NCI-H510A treated with DMSO at 0.1 percent for 48 hours (cell line): ENCODE data around the gene RTN3.
"Not testable (repeated sequence)": the region's sequence is repeated elsewhere in the genome, so short reads cannot be mapped to it uniquely, and the experiment has no call there.

Experiments
- DNase-seq: peaks from one replicate; lab custom pipeline; 2025; lab: John Stamatoyannopoulos, UW

The RTN3 gene

GRCh38 chr11:63682066-63683021 is 1.0 kb downstream of the RTN3 start:
- DNase-seq = peak; percentile 26

DNA sequence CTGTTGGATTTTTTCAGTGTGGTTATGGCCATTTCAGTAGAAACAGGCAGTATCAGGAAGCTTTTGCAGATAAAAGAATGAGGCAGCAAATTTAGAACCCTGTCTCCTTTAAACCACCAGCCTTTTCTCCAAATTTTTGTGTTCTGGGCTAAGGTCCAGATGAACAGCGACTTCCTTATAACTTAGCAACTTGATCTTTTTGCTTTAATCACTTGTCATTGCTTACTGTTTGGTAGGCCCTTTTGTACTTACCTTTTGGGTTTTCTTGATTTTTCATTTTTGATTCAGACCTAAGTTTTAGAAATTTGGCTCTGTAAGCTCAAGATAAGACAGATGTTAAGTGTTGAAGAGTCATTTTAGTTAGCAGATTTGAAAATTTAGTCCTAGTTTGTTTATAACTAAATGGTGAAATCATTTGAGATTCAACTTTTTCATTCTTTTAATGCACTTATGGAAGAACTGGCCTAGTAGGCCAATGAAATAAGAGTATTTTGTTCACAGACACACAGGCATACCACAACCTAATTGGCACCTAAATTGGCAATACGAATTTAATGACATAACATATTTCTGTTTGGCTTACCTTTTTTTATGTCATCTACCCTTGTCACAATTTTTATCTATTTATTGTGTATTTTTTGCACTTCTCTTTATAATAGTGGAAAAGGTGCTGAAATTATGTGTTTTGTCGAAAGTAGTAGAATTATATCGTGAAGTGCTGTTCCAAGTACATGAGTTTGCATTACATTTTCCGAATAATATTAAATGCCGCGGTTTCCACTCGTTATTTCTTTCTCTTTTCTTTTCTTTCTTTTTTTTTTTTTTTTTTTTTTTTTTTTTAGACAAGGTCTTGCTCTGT is 2.1 kb downstream of the RTN3 start:
- DNase-seq = no peak

GRCh38 chr11:63685158-63685721 is 3.9 kb downstream of the RTN3 start:
- not testable (repeated sequence) for DNase-seq

DNA sequence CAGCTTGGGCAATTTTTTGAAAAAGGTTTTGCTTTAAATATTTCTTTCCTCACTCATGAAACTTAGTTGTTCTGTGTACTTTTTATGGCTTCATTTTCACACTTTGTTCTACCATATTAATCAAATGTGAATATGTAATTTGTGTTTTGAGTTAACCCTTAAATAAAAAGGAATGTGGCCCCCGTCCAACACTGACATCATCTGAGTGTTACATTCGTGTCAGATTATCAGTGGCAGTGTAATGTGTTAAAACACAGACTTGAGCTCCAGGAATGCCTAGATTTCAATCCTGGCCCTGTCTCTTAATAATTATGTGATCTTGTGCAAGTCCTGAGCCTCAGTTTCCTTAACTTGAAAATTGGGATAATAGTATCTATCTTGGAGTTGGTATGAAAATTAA is 5.6 kb downstream of the RTN3 start:
- DNase-seq = no peak

DNA sequence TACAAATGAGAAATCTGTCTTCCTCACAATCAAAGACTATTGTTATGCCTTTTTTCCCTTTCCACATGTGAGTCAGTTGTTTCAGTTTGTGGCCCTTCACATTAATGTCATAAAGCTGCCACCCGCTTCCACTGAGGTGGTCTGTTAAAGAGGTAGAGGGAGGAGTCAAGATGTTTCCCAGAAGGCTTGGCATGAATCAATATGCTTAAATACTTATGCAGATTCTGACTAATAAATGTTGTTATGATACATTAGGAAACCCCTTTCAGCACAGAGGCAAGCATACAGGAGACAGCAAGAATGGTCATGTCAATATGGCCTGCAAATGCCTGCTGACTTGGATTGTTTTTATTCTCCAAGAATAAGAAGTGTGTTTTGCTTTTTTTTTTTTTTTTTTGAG is 6.5 kb downstream of the RTN3 start:
- DNase-seq = no peak

DNA sequence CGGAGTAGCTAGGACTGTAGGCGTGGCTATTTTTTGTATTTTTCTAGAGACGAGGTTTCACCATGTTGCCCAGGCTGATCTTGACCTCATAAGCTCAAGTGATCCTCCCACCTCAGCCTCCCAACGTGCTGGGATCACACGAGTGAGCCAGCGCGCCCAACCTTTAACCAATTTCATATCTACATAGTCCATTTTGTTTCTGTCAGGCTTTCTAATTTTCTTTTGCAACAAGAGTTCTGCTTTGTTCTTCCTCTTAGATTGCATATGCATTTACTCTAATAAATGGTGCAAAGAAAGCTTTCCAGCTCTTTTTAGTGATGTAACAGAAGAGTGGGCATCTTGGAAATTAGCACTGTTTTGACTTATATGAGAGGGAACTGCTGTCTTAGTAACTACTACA is 13.3 kb downstream of the RTN3 start:
- DNase-seq = no peak

GRCh38 chr11:63698976-63699733 is 17.9 kb downstream of the RTN3 start:
- no peak for DNase-seq

DNA sequence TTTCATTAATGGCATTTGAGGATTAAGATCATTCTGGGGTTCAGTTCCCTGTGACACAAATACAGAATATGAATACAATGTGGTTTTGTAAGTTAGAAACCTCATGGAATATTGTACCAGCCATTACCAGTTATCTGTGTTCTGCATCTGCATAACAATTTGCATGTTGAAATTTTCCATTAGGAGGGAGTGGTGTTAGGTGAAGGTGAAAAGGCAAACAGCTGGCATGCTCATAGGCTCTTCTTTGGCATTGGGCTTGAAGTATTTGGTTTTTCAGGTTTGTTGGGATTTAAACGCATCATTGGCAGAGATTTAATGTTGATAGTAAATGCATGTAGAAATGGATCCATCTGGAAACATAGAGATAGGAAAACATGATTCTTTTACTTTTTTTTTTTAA is 18.6 kb downstream of the RTN3 start:
- no peak for DNase-seq

DNA sequence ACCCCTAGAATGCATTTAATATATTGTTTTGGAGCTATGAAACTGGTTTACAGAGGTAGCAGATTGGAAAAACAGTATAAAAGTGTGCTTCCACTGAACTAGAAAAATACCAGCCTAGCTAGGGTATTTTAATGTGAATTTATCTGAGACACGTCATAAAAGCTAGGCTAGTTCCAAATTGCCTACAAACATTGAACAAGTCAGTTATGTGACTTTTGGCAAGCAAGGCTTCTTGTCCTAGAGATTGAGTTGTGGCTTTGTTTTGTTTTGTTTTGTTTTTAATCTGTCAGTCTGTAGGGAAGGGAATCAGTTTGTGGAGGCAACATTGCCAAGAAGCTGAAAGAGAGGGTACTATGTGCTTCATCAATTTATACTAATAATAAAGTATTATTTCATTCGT is 24.2 kb downstream of the RTN3 start:
- DNase-seq = no peak

DNA sequence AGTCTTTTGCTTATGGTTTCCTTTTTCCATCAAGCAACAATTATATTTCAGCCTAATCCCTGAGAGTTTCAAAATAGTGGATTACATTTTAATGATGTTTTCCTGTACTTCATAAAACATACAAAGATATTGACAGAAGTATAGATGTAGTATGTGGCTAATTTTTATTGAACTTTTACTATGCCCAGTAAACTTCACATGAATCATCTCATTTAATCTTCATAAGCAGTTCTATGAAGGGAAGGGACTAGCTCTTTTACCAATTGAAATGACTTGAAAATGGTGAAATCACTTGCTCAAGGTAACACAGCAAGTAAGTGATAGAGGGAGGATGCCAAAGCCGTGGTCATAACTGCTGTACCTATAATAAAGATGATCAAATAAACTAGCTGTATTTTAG is 27.5 kb downstream of the RTN3 start:
- no peak for DNase-seq

- DNase-seq = no peak
Observed at GRCh38 chr11:63709336-63709884, 28.1 kb downstream of the RTN3 start.

- no peak for DNase-seq
Observed at GRCh38 chr11:63710476-63711217, 29.3 kb downstream of the RTN3 start.

- DNase-seq = no peak
Observed at GRCh38 chr11:63711838-63712237, 30.5 kb downstream of the RTN3 start.

GRCh38 chr11:63713766-63714165 is 32.5 kb downstream of the RTN3 start:
- no peak for DNase-seq

- no peak for DNase-seq
Observed at GRCh38 chr11:63716046-63716445, 34.7 kb downstream of the RTN3 start.

DNA sequence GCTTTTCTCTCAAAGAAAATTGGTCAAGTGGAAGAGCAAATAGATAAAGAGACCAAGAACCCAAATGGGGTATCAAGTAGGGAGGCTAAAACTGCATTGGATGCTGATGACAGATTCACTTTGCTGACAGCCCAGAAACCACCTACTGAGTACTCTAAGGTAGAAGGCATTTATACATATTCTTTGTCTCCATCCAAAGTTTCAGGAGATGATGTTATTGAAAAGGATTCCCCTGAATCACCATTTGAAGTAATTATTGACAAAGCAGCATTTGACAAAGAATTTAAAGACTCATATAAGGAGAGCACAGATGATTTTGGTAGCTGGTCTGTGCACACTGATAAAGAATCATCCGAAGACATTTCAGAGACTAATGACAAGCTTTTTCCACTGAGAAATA is 37.7 kb downstream of the RTN3 start:
- DNase-seq = no peak

GRCh38 chr11:63719987-63720386 is 38.7 kb downstream of the RTN3 start:
- no peak for DNase-seq

DNA sequence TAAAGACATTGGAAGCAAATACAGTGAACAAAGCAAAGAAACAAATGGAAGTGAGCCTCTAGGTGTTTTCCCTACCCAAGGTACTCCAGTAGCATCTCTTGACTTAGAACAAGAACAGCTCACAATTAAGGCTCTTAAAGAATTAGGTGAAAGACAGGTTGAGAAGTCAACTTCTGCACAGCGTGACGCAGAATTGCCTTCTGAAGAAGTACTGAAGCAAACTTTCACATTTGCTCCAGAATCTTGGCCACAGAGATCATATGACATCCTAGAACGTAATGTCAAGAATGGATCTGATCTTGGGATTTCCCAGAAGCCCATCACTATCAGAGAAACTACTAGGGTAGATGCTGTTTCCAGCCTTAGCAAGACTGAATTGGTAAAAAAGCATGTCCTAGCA is 39.3 kb downstream of the RTN3 start:
- no peak for DNase-seq

DNA sequence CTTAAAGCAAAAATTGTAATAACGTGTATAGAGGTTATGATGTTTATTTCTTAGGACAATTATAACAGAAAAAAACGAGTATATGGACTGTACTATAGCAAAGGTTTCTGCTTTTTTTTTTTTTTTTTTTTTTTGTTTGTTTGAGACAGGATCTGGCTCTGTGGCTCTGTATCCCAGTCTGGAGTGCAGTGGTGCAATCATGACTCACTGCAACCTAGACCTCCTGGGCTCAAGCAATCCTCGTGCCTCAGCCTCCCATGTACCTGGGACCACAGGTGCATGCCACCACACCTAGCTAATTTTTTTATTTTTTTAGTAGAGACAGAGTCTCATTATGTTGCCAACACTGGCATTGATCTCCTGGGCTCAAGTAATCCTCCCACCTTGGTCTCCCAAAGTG is 48.0 kb downstream of the RTN3 start:
- no peak for DNase-seq

DNA sequence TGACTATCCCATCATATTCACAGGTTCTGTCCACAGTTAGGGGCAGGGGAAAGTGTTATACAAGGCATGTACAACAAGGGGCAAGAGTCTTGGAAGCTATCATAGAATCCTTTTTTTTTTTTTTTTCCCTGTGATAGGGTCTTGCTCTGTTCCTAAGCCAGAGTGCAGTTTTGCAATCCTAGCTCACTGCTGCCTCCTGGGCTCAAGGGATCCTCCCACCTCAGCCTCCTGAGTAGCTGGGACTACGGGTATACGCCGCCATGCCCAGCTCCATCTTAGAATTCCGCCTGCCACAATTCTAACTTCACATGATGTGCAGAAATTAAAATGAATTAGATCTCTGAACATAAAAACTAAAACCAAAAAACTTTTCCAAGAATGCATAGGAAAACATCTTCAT is 55.6 kb downstream of the RTN3 start:
- no peak for DNase-seq

DNA sequence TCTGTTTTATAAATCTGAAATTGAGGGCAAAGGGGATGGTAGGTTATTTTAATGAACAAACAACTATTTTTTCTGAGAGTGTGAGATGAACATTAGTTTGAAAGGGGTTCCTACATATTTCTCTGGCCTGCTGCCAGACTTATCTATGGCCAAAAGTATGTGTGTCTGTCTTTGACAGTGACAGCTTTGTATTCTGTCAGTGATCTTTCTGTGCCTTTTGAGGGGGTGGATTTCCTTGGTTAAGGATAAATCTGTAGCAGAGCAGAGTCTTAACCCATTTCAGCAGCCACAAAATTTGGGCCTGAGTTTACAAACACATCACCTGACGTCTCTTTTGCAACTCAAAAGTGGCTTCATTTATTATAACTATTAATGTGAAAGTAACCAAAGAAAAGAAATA is 56.4 kb downstream of the RTN3 start:
- no peak for DNase-seq
